SKM-1 (cell line): ENCODE measurements around the gene SREBF1.

ENCODE experiments used
- DNase-seq: peaks from one replicate; lab custom pipeline; 2025; ENCODE audit not compliant: unreplicated experiment; lab: John Stamatoyannopoulos, UW

The SREBF1 gene

DNA sequence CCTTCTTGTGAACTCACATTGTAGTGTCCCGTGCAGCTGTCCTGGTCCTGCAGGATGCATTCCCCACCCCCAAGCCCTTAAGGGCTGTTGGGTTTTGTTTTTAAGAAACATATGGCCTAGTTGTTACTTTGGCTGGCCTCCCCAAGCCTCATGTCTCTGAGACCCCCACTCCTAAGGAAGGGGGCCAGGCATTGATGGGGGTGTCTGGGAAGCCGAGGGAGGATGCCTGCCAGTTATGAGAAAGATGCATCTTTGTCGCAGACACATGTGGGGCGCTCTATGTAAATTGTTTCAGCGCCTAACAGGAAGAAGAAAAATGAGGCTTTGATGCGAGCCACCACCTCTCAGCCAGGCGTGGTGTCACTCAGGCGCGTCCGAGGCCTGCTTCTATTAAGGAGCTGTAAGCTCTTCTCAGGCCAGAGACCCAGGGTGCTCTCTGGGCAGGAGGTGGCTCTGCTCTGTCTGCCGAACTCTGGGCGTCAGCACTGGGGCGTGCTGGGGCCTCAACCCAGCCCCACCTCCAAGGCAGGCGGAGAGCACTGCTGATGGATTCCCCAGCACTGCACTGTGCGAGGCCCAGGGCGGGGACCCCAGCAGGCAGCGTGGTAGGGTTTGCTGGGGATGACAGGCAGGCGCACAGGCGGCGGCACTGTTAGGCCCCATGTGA lies 70.6 kb downstream of the SREBF1 start:
- DNase-seq: no peak

DNA sequence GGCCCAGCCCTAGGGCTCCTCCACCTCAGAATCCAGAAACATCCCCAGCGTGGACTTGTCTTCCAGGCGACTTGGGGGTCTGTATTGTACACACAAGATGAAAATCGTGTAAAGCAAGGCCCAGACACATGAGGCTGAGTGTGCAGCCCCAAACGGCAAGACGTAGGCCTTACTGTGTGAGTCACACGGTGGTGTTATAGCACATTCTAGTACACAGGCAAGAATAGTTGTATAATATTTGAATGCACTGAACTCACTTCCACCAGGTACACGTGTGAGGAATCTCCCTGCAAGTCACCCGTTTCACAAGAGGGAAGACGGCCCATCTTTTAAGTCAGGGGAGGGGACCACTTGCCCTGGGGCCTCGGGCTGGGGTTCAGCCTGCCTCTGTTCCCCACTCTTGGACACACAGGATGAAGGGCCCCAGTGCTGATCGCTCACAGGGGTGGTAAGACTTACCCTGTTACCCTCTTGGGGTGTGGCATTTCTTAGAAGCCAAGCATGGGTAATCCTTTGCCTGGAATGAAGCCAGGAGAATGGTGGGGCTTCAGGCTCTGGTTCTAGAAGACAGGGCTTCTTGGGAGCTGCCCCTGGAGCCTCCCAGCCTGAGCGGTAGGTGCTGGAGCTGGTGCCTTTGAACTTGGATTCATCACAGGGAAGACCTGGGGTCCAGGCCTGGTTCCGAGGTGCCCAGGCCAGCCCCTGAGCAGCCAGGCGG lies 71.3 kb downstream of the SREBF1 start:
- DNase-seq: no peak

DNA sequence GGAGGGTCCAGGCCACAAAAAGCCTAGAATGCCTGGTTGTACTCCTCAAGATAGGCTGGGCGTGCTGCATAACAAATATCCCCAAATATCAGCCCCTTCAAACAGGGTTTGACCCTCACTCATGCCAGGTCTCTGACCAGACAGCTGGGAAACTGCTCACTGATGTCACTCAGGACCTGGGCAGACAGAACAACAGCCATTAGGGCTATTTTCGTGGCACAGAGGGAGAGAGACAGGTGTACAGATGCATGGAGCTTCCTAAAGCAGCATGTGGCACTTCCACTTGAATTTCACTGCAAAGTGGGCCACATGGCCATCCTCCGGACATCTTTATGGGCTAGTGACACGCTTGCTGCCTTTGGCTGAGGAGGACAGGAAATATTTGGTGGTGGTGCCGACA lies 73.1 kb downstream of the SREBF1 start:
- no peak for DNase-seq

DNA sequence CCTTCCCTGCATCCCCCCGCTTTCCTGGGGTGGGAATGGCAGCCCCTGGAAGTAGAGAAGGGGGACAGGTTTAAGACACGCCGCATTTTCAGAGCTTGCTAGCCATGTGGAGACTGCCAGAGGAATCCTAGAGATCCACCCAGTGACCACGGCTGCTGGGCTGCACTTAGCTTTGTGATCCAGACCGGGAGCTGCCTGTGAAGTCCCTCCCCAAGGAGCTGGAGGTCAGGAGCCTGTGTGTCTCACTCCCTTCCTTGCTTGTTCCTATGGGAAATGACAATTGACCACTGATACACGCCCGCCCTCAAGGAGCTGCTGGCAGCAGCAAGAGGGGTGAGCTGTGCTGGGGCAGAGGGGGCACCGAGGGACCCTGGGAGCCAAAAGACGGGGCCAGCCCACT lies 73.7 kb downstream of the SREBF1 start:
- DNase-seq: no peak

DNA sequence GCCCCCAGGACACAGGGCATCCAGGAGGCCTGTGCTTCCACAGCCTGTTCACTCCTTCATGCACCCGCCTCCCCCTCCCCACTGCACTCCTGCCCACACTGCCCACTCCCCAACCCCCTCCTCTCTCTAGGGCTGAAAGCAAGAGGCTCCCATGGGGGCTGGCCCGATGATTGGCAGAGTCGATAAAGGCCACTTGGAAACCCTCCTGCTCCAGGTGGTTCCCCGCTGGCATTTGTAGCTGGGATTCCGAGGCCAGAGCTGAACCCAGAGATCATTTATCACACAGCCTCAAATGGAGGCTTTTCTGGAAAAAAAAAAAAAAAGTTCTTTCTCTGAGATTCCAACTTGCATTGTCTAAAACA lies 74.1 kb downstream of the SREBF1 start:
- DNase-seq: no peak
